T-cell (primary cell): Measurements from ENCODE around the gene LRP1. TPM values are rescaled to one million over a fixed set of nuclear protein-coding genes. Genes with fewer than 3 reads are reported as not detected.

Source experiments
- ATAC-seq, 4 experiments: fragments of 200-7000 bp in 3 of 4; fragments of 150-1000 bp in 1 of 4; cut with Tn5 transposase; replicated peaks in 1 of 4; 1 replicate in 3 of 4; 2 replicates in 1 of 4; pipeline ENCODE4 v1.10.0; 2021; ENCODE audit warnings: moderate library complexity in 3 of 4, mild to moderate bottlenecking in 2 of 4, moderate number of reproducible peaks in 1 of 4
- CTCF ChIA-PET, 2 donors: fragments of 300-600 bp; sonication (Branson Sonifier 250); formaldehyde crosslinking; loops; one replicate each; lab custom pipeline; 2022; ENCODE audit warnings: antibody characterized with exemption in 2 of 2; lab: Charles Lee
- POLR2A ChIA-PET, 2 donors: fragments of 300-600 bp; sonication (Branson Sonifier 250); formaldehyde crosslinking; loops; one replicate each; lab custom pipeline; 2022; ENCODE audit warnings: antibody characterized with exemption in 2 of 2; lab: Charles Lee
- DNase-seq, 35 experiments: peaks; one replicate each; pipeline versions ENCODE4 v3.0.0 to v3.0.0-alpha.2; 2013 to 2023
- H3K27ac ChIP-seq: one replicate; pipeline ENCODE4 v1.5.1; 2013; ENCODE audit warnings: low read length
- H3K27me3 ChIP-seq, 2 experiments: replicated peaks in 1 of 2; 1 replicate in 1 of 2; 2 replicates in 1 of 2; pipeline versions ENCODE4 v1.6.1 to v1.7.0; 2013; ENCODE audit warnings: low read length in 1 of 2, mixed read lengths in 1 of 2; ENCODE audit not compliant: control insufficient read depth in 2 of 2, insufficient read depth in 2 of 2; ENCODE audit errors: extremely low read depth in 1 of 2
- H3K36me3 ChIP-seq, 2 donors: 1 replicate in 1 of 2; 2 replicates in 1 of 2; pipeline versions ENCODE4 v1.6.1 to v1.7.0; 2013; ENCODE audit warnings: low read length in 1 of 2; ENCODE audit not compliant: control insufficient read depth in 2 of 2, insufficient read depth in 1 of 2; ENCODE audit errors: extremely low read depth in 1 of 2
- H3K4me1 ChIP-seq, 2 experiments: 1 replicate in 1 of 2; 2 replicates in 1 of 2; pipeline versions ENCODE4 v1.6.1 to v1.7.0; 2013; ENCODE audit warnings: low read length in 2 of 2, mixed read lengths in 1 of 2; ENCODE audit not compliant: insufficient read depth in 2 of 2, control insufficient read depth in 1 of 2; ENCODE audit errors: extremely low read depth in 1 of 2
- H3K4me3 ChIP-seq, 2 donors: 1 replicate in 1 of 2; 2 replicates in 1 of 2; pipeline versions ENCODE4 v1.5.1 to v1.7.0; 2013; ENCODE audit warnings: mild to moderate bottlenecking in 2 of 2, low read length in 1 of 2, moderate library complexity in 1 of 2; ENCODE audit not compliant: control insufficient read depth in 1 of 2; ENCODE audit errors: extremely low read depth in 1 of 2
- H3K9me3 ChIP-seq: 2 replicates; pipeline ENCODE4 v1.7.0; 2013
- H3K27ac Mint-ChIP-seq, 2 donors: one replicate each; pipeline ENCODE4 v1.8.0; 2020 to 2021; ENCODE audit warnings: mild to moderate bottlenecking in 2 of 2, mixed read lengths in 2 of 2
- H3K27me3 Mint-ChIP-seq, 2 donors: one replicate each; pipeline ENCODE4 v1.8.0; 2021 to 2022; ENCODE audit warnings: mixed read lengths in 2 of 2
- H3K36me3 Mint-ChIP-seq: one replicate; pipeline ENCODE4 v1.8.0; 2021; ENCODE audit warnings: mixed read lengths
- H3K4me1 Mint-ChIP-seq, 3 donors: one replicate each; pipeline ENCODE4 v1.8.0; 2020 to 2022; ENCODE audit warnings: mixed read lengths in 3 of 3, mild to moderate bottlenecking in 1 of 3
- H3K4me3 Mint-ChIP-seq, 3 donors: one replicate each; pipeline ENCODE4 v1.8.0; 2020 to 2022; ENCODE audit warnings: mild to moderate bottlenecking in 3 of 3, mixed read lengths in 3 of 3, moderate library complexity in 3 of 3
- H3K9me3 Mint-ChIP-seq, 3 donors: one replicate each; pipeline ENCODE4 v1.8.0; 2020 to 2022; ENCODE audit warnings: mixed read lengths in 3 of 3
- WGBS: methylation state at CpG from one replicate; pipeline ENCODE4 v1.1.5; 2013; ENCODE audit warnings: missing lambda C conversion rate; ENCODE audit not compliant: insufficient coverage; 5-methylcytosine and 5-hydroxymethylcytosine counted together
- total RNA-seq, 35 experiments: library from RNA in 6 of 35; stranded (reverse) in 6 of 35; fragments of 120-200 nt in 1 of 35; gene quantifications; one replicate each; pipeline versions ENCODE4 v1.2.1 to v1.2.4 and lab custom pipeline; 2013 to 2026

LRP1 gene
- total RNA-seq, 5 donors from 2014 or later (not counting 1 experiment from before 2014, with no cell fraction given): 5.9 to 8.1 (median 7.7) TPM

DNA sequence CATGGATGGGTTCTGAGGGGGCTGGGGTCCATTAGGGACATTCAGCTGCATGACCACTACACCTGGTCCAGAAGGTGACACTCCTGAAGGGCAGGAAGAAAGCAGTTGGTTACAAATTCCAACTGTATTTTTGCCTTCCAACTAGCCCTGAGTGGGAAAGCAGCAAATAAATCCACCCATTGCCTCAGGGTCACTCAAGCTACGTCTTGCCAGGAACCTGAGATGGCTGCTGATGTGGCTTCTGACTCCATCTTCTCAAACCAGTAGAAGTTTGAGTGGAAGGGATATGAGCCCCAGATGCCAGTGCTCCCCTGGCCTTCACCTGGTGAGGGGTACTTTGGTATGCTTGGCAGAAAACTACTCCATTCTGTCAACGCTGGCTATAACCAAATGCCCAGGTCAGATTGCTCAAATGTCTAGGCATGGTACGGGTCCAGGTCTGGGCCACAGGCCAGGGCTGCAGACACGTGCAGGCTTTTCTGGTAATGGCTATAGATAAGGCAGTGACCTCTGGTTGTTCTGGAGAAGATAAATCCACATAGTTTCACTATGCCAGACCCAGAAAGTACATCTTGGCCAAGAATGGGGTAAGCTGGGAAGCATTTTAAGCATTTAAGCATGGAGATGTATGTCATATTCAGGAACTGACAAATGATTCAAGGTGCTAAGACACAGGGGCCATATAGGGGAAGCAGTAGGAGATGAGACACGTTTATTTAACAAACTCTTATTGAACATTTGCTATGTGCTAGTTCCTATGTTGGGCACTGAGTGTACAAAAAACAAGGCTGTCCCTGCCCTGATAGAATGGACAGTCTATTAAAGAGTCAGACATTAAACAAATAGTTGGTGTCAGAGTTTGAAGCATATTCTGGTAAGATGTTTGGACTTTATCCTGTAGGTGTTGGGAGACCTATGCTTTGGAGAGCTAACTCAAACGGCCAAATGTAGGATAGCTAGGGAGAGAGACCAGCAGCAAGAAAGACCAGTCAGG, 131.0 kb downstream of the LRP1 start:
- H3K4me1 Mint-ChIP-seq: no peaks in the 10 kb centered on the region
- 90% methylated on average over 2 of the region's 6 CpGs for WGBS
- Histone ChIP-seq H3K27ac (no peak overlapping the region), H3K9me3 (no peaks in the 10 kb centered on the region), H3K4me1 (peaks cover 0 to 5% of the 10 kb centered on the region in 2 experiments), H3K36me3 (peaks cover 19 to 72% of the 10 kb centered on the region in 2 donors), H3K4me3 (no peak overlapping the region), H3K27me3 (no peaks in the 10 kb centered on the region)
- peaks cover 56% of the 10 kb centered on the region for H3K36me3 Mint-ChIP-seq
- no peak for DNase-seq
- no peaks in the 10 kb centered on the region for H3K9me3 Mint-ChIP-seq
- no peaks in the 10 kb centered on the region for H3K27me3 Mint-ChIP-seq
- H3K4me3 Mint-ChIP-seq: no peak overlapping the region
- ChIA-PET CTCF (interaction anchor here (0.5 to 0.8 kb wide), 4 partner anchors 17 to 570 kb away, joined by 3 to 5 read pairs (median 4); no protein-coding TSS in a partner anchor), POLR2A (no interaction called here)
- no peak for ATAC-seq
- no peak overlapping the region for H3K27ac Mint-ChIP-seq

DNA sequence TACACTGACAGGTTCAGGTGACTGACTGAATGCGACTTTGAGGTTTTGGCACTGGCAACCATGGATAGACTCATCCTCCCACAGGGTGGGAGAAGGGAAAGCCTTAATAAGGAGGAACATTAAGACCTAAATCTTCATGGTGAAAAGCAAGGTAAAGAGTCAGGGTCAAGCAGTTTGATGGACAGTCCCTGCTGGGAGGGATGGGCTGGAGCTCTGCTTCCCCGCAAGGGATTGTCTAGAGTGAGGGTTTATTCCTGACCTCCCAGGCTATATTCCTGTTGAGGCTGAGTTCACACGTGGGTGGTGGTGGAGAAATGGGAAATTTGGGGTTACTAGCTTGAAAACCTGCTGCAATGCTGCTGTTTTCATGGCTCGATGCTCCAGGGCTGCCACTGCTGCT, 132.1 kb downstream of the LRP1 start:
- Histone ChIP-seq H3K27me3 (no peaks in the 10 kb centered on the region), H3K36me3 (peaks cover 19 to 78% of the 10 kb centered on the region in 2 donors), H3K4me3 (no peak overlapping the region), H3K27ac (no peak overlapping the region), H3K9me3 (no peaks in the 10 kb centered on the region), H3K4me1 (peaks cover 0 to 5% of the 10 kb centered on the region in 2 experiments)
- H3K9me3 Mint-ChIP-seq: no peaks in the 10 kb centered on the region
- no peaks in the 10 kb centered on the region for H3K4me1 Mint-ChIP-seq
- POLR2A ChIA-PET: interaction anchor here in 1 of 2 donors (0.5 kb wide), 1 partner anchor 188 kb away, joined by 5 read pairs; no protein-coding TSS in a partner anchor
- no peak overlapping the region for H3K27ac Mint-ChIP-seq
- 96% methylated on average over 3 of the region's 4 CpGs for WGBS
- CTCF ChIA-PET: interaction anchor here in 1 of 2 donors (0.8 kb wide), 1 partner anchor 47 kb away, joined by 3 read pairs; no protein-coding TSS in a partner anchor
- H3K4me3 Mint-ChIP-seq: no peak overlapping the region
- no peaks in the 10 kb centered on the region for H3K27me3 Mint-ChIP-seq
- peaks cover 59% of the 10 kb centered on the region for H3K36me3 Mint-ChIP-seq
- no peak for ATAC-seq
- no peak for DNase-seq

DNA sequence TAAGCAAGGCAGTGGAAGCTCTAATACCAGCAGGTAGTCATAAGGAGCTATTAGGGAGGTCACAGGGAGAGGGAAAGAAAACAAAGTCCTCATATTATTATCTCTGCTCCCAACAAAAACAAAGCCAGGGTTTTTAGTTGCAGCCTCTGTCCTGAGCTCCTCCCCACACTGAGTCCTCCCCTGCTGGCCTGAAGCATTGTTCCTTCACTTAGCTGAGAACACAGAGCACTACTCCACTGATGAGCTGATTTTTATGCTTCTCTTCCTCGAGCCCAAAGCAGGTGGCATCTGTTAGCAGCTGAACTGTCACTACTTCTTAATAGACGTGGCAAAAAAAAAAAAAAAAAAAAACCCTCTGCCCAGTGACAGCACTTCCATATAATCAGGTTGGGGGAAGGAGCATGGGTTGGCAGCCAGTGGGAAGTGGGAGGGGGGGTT, 133.2 kb downstream of the LRP1 start:
- Histone ChIP-seq H3K36me3 (peaks cover 12 to 70% of the 10 kb centered on the region in 2 donors), H3K27ac (no peak overlapping the region), H3K9me3 (no peaks in the 10 kb centered on the region), H3K27me3 (no peaks in the 10 kb centered on the region), H3K4me1 (peaks cover 0 to 5% of the 10 kb centered on the region in 2 experiments), H3K4me3 (no peak overlapping the region)
- no peak for ATAC-seq
- Mint-ChIP-seq H3K4me1 (no peaks in the 10 kb centered on the region), H3K9me3 (no peaks in the 10 kb centered on the region), H3K27me3 (no peaks in the 10 kb centered on the region), H3K4me3 (no peak overlapping the region), H3K36me3 (peaks cover 48% of the 10 kb centered on the region), H3K27ac (no peak overlapping the region)
- POLR2A ChIA-PET: interaction anchor here in 1 of 2 donors (0.6 kb wide), 1 partner anchor 208 kb away, joined by 5 read pairs; no protein-coding TSS in a partner anchor
- DNase-seq: no peak
- CTCF ChIA-PET: interaction anchor here (0.5 to 0.7 kb wide), 3 partner anchors 54 to 688 kb away, joined by 4 to 7 read pairs (median 4); no protein-coding TSS in a partner anchor
- WGBS: no CpG with 5 or more reads among the region's 2 CpGs

DNA sequence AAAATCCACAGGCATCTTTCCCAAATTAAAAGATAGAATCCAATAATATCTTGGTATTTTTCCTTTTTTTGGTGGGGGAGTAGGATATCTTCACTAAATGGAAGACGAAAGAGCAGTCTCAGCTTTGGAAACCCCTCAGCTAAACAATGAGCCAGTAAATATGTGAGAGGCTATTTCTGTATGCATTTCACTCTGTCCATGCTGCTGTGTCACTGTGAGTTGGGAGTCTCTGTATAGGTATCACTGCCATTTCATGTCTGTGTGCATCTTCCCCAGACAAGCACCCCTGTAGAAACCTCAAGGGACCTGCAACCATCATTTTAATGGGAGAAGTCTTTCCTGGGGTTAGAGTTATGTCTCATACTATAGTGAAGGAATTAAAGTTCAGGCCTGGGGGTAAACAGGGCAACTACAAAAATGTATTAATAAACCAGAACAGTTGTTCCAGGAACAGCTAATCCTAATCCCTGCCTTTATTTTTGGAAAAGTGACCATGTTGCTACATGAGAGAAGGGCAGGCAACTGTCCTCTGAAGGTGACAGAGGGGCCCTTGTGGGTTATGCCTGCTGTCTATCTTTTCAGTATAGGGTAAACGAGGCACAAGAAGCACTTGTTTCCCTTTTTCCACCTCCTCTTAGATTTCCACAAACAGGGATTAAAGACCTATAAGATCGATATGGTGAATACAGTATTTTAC, 134.0 kb downstream of the LRP1 start:
- no peaks in the 10 kb centered on the region for H3K9me3 ChIP-seq
- H3K4me3 Mint-ChIP-seq: no peak overlapping the region
- H3K27ac Mint-ChIP-seq: no peak overlapping the region
- H3K36me3 ChIP-seq: peaks cover 18 to 69% of the 10 kb centered on the region in 2 donors
- H3K27me3 Mint-ChIP-seq: no peaks in the 10 kb centered on the region
- POLR2A ChIA-PET: no interaction called here
- H3K4me3 ChIP-seq: no peak overlapping the region
- DNase-seq: no peak
- H3K27me3 ChIP-seq: no peaks in the 10 kb centered on the region
- H3K9me3 Mint-ChIP-seq: no peaks in the 10 kb centered on the region
- no peak overlapping the region for H3K27ac ChIP-seq
- ATAC-seq: no peak
- CTCF ChIA-PET: interaction anchor here (0.5 to 0.7 kb wide), 2 partner anchors 53 to 92 kb away, joined by 4 to 7 read pairs; no protein-coding TSS in a partner anchor
- peaks cover 0 to 5% of the 10 kb centered on the region in 2 experiments for H3K4me1 ChIP-seq
- WGBS: no CpG with 5 or more reads among the region's 3 CpGs
- H3K4me1 Mint-ChIP-seq: no peaks in the 10 kb centered on the region
- peaks cover 47% of the 10 kb centered on the region for H3K36me3 Mint-ChIP-seq

Other genes starting within 250 kb of the LRP1 start
- not detected for gene SDR9C7, start 194.1 kb upstream of the LRP1 start, total RNA-seq
- 1 to 10 TPM in 3 of 5 donors, under 1 TPM in 2; 0.98 to 1.6 (median 1.1) TPM for gene RDH16, start 170.9 kb upstream of the LRP1 start, total RNA-seq
- 10 to 100 TPM in 3 of 5 donors, 1 to 10 TPM in 2; 7.9 to 11.2 (median 11.0) TPM for gene ZBTB39, start 121.9 kb upstream of the LRP1 start, total RNA-seq
- under 1 TPM in 2 of 5 donors, not detected in 3; 0.55 to 0.63 TPM for gene TAC3, start 112.0 kb upstream of the LRP1 start, total RNA-seq
- 1 to 10 TPM in 4 of 5 donors, under 1 TPM in 1; 0.54 to 2.2 (median 1.4) TPM for gene MYO1A, start 78.4 kb upstream of the LRP1 start, total RNA-seq
- gene NEMP1, start 49.7 kb upstream of the LRP1 start, total RNA-seq: 10 to 100 TPM; 10.7 to 26.1 (median 19.9) TPM
- 10 to 100 TPM in 3 of 5 donors, 1 to 10 TPM in 2; 4.2 to 21.6 (median 16.9) TPM for gene NAB2, start 39.4 kb upstream of the LRP1 start, total RNA-seq
- 100 to 1,000 TPM; 227 to 348 (median 341) TPM for gene STAT6, start 17.1 kb upstream of the LRP1 start, total RNA-seq
- not detected for gene LRP1-AS, start 19.1 kb downstream of the LRP1 start, total RNA-seq
- 1 to 10 TPM in 2 of 5 donors, under 1 TPM in 2, not detected in 1; 0.49 to 4.5 (median 1.0) TPM for gene NXPH4, start 88.3 kb downstream of the LRP1 start, total RNA-seq
- 10 to 100 TPM; 31.0 to 80.9 (median 55.6) TPM for gene SHMT2, start 101.2 kb downstream of the LRP1 start, total RNA-seq
- gene STAC3, start 122.7 kb downstream of the LRP1 start, total RNA-seq: 1 to 10 TPM; 1.3 to 4.9 (median 2.9) TPM